ENCODE measurements around the gene CADPS2.
"Not testable (repeated sequence)": the region's sequence is repeated elsewhere in the genome, so short reads cannot be mapped to it uniquely, and the experiment has no call there.

CADPS2 gene

DNA sequence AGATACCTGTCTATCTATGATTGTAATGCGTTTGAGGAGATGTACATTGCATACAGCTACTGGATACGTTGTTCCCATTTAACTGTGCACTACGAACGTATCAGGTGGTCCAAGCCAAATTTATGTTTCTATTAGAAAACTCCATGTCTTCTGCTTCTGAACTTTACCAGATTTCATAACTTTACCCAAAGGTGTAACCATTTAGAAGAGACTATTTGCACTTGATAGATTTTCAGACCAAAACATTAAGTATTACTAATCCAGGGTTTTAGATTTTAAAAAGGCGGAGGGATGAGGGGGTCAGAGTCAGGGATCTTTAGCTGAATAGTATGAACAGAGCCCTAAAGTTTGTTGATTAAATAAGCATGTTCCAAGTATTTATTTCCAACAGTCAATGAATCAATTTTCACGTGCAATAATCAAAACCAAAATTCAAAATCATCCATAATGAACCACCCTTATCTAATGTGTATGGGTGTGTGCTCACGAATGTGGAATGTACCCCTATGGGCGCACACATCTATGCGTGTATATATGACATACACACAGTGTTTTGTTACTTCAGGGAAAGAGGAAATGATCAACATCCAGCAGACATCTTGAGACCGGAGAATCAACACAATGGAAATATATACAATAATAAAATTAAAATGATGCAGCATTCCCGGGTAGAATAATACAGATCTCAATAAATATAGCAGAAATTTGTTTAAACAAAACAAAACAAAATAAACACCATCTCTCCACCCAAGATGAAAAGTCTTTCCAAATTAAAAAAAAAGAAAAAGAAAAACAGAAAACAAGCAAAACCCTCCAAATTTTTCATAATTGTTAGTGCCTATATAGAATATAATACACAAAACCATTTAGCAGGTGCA is 585.1 kb downstream of the CADPS2 start:
- DNase-seq (ENCODE audit: low read depth in 4 of 4, low spot score in 1 of 4) = no peak

DNA sequence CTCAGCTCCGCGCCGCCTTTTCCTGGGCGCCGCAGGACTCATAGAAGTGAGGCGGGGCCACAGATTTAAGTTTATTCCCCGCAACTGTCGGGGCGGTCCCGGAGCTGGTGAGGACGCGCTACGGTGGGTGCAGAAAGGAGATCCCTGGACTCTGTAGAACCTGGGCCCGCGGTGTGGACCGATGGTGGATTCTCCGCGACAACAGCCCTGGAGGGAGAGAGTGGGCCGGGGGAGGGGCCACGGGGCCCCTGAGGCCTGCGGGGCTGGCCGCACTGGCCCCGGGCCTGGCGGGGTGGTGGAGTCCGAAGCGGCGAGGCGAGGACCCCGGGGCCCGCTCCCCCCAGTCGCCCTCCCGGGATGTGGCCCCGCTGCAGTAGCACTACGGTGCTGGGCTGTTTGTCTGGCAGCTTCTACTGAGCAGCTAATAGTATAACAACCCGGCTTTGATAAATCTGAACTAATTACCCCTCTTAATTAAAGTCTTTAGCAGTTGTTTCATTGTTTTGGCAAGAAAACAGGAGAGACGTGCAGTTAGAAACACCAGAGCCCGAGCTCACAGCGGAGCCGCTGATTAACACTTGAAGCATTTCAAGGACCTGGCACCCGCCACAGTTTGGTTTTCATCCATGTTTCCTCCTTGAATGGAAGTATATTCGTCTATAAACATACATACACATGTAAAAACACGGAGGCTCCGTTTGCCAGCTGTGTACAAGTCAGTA is 585.9 kb downstream of the CADPS2 start:
- DNase-seq (ENCODE audit: low read depth in 4 of 4, low spot score in 1 of 4) = no peak

DNA sequence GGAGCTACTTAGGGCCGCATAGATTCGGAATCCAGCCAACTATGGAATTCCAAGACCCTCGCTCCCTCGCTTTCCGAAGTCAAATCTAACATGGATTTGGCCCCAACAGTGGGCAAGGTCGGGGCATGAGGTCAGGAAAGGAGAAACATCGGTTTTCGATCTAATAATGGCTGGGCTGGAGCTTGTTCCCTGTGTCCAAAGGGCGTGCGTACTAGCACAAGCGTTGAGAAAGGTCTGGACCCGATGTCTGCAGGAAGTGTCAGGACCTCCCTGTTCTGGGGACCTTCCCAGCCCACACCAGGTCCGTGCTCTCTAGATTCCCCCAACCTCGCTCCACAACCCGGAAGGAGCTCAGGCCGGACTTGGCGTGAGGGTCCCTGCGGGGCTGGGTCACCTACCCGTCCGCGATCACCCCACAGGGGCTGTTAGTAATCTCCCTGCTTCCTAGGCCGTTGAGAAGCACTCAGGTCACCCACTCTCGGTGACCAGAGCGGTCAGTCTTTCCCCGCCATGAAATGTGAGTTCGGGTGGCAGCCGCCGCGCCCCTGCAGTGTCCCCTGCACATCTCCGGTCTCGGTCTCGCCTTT is 586.5 kb downstream of the CADPS2 start:
- DNase-seq (ENCODE audit: low read depth in 4 of 4, low spot score in 1 of 4) = no peak

DNA sequence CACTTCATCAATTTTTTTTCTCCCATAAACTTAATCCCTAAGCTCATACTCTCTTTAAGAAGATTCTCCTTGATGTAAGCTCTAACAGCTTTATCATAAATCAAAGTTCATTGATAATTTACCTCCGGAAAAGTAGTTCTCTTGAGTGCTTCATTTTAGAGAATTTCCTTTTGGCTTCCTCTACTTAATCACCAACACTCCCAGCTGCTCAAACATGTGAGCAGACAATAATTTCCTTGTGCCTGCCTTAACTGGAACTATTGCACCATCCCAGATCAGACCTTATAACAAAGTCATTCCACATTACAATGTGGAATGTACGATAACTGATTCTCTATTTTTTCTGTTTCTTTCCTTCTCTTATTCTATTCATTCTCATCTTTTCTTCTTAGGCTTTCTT is 587.6 kb downstream of the CADPS2 start:
- no peak for DNase-seq (ENCODE audit: low read depth in 4 of 4, low spot score in 1 of 4)

DNA sequence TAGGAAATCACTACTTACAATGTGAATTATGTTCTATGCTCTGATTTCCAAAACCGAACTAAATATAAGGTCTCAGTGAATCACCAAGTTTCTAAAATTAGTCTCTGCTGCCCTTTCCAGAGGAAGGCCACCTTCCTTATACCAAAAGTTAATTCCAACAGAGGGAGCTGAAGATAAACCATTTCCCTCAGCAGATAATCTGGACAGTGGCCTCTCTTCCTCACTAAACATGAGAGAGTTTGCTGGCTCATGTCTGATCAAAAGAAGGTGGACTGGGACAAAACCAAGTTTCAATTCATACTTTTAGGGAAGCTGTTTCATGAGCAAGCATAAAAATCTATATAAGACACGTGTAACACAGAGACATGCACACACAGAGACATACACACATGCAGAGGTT is 588.1 kb downstream of the CADPS2 start:
- DNase-seq (ENCODE audit: low read depth in 4 of 4, low spot score in 1 of 4) = no peak

DNA sequence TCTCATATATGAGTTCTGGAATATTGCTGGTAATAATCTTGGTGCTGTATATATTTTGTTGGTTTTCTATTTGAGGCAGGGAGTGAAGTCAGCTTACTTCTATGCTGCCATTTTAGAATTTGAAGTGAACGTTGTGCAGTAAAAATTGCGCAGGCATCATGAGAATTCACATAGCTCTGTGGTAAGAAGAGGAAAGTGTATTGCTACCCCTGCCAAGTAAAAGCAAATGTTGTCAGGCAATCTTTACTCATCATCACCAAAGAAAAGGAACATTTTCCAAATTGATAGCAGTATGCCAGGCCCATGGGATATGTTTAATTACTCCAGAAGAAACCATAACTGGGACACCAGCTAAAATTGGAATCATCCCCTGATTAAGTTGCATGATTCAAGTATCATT is 595.1 kb downstream of the CADPS2 start:
- DNase-seq (ENCODE audit: low read depth in 4 of 4, low spot score in 1 of 4) = no peak

DNA sequence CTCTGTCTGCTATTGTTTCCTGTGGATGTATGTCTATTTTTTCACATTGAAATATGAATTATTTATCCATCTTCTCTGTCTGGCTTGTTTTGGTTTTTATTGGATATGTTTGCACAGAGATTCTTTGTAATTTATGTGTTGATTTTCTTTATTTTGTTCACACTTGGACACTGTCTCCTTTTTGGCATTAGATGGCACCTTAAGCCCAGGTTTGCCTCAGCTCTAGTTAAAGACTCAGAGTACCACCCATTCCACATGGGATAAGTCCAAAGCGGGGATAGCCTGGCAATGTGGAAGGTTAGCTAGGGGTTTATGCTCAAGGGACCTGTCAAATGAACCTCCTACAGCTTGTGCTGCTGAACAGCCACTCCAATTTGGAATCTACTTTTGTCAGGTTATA is 595.8 kb downstream of the CADPS2 start:
- no peak for DNase-seq (ENCODE audit: low read depth in 4 of 4, low spot score in 1 of 4)

DNA sequence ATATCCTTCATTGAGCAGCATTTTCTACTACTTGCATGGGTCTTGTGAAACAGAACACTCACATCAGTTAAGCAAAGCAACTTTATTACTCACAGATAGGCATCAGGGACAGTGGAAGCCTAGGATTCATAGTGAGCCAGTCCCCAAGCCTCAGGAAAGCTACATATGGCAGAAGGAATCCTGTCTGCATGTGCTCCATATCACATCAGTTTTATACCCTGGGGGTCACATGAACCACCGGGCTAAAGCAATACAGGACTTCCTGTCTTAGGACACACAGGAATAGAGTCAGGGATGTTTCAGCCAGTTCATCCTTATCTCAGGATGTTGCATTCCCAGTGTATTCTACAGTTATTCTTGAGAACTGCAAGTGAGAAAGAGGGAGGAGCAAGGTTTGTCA is 596.8 kb downstream of the CADPS2 start:
- no peak for DNase-seq (ENCODE audit: low read depth in 4 of 4, low spot score in 1 of 4)

DNA sequence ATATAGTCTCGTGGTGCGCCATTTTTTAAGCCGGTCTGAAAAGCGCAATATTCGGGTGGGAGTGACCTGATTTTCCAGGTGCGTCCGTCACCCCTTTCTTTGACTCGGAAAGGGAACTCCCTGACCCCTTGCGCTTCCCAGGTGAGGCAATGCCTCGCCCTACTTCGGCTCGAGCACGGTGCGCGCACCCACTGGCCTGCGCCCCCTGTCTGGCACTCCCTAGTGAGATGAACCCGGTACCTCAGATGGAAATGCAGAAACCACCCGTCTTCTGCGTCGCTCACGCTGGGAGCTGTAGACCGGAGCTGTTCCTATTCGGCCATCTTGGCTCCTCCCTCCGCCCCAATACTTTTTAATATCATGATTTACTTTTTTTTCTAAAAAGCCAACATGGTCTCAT is 601.7 kb downstream of the CADPS2 start:
- not testable (repeated sequence) for DNase-seq (ENCODE audit: low read depth in 4 of 4, low spot score in 1 of 4)

DNA sequence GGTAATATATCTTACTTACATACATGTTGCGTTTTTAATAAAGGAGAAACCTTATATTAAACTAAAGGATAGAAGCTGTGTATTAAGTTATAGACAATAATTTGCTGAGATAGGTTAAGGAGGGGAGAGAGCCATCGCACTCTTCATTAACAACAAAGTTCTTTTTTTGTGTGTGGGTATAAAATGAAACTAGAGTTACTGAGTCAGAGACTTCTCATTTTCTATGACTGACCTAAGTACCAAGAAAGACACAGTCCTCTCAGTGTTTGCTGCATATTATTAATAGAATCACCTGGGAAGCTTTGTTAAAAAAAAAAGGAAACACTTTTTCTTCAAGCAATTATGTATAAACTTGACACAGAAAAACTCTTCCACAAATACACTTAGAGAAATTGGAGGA is 613.1 kb downstream of the CADPS2 start:
- no peak for DNase-seq (ENCODE audit: low read depth in 4 of 4, low spot score in 1 of 4)

DNA sequence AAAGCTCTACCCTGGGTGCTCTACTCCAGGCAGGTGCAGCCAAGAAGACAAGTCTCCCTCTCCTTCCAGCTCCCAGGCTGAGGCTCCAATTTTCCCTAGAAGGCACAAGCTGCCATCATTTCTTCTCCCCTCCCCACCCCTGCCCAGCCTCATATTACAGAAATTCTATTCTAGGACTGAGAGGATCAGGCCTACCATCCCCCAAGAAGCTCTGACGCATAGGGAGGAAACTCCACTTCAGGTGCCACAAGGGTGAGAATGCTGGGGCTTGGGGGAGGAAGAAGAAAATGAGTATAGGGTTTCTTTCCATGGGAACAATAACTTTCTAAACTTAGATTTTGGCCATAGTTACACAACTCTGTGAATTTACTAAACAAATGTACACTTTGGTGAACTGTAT is 617.0 kb downstream of the CADPS2 start:
- no peak for DNase-seq (ENCODE audit: low read depth in 4 of 4, low spot score in 1 of 4)
